CD4-positive, alpha-beta T cell treated with Interferon gamma for 1 hour (primary cell): Measurements from ENCODE around the gene CRYBG1.
"Not testable (repeated sequence)": the region's sequence is repeated elsewhere in the genome, so short reads cannot be mapped to it uniquely, and the experiment has no call there.

Experiments
- DNase-seq: peaks from one replicate; pipeline ENCODE4 v3.0.0-alpha.2; 2020

Gene CRYBG1

GRCh38 chr6:106373502-106374239 lies 13.2 kb downstream of the CRYBG1 start:
- DNase-seq = no peak

- no peak for DNase-seq
Observed at GRCh38 chr6:106377061-106377540, 16.6 kb downstream of the CRYBG1 start.

- DNase-seq = no peak
Observed at GRCh38 chr6:106379951-106380350, 19.4 kb downstream of the CRYBG1 start.

- no peak for DNase-seq
Observed at GRCh38 chr6:106380407-106380806, 19.9 kb downstream of the CRYBG1 start.

GRCh38 chr6:106381223-106381622 lies 20.7 kb downstream of the CRYBG1 start:
- no peak for DNase-seq

- DNase-seq = no peak
Observed at GRCh38 chr6:106381881-106382280, 21.4 kb downstream of the CRYBG1 start.

- no peak for DNase-seq
Observed at GRCh38 chr6:106383573-106383972, 23.1 kb downstream of the CRYBG1 start.

GRCh38 chr6:106385530-106385929 lies 25.0 kb downstream of the CRYBG1 start:
- DNase-seq = no peak

- no peak for DNase-seq
Observed at GRCh38 chr6:106387875-106388274, 27.4 kb downstream of the CRYBG1 start.

- DNase-seq = no peak
Observed at GRCh38 chr6:106390088-106390487, 29.6 kb downstream of the CRYBG1 start.

- DNase-seq = no peak
Observed at GRCh38 chr6:106396426-106397220, 36.1 kb downstream of the CRYBG1 start.

- no peak for DNase-seq
Observed at GRCh38 chr6:106397431-106397830, 36.9 kb downstream of the CRYBG1 start.

GRCh38 chr6:106398621-106399020 lies 38.1 kb downstream of the CRYBG1 start:
- no peak for DNase-seq

GRCh38 chr6:106405044-106405443 lies 44.5 kb downstream of the CRYBG1 start:
- not testable (repeated sequence) for DNase-seq

GRCh38 chr6:106411056-106411455 lies 50.5 kb downstream of the CRYBG1 start:
- no peak for DNase-seq

GRCh38 chr6:106411643-106412200 lies 51.2 kb downstream of the CRYBG1 start:
- DNase-seq = no peak

GRCh38 chr6:106413016-106413415 lies 52.5 kb downstream of the CRYBG1 start:
- no peak for DNase-seq

GRCh38 chr6:106413722-106414121 lies 53.2 kb downstream of the CRYBG1 start:
- no peak for DNase-seq

- no peak for DNase-seq
Observed at GRCh38 chr6:106415921-106416320, 55.4 kb downstream of the CRYBG1 start.

- DNase-seq = no peak
Observed at GRCh38 chr6:106417572-106418147, 57.1 kb downstream of the CRYBG1 start.

- DNase-seq = no peak
Observed at GRCh38 chr6:106419900-106420613, 59.5 kb downstream of the CRYBG1 start.

GRCh38 chr6:106421496-106421895 lies 61.0 kb downstream of the CRYBG1 start:
- DNase-seq = no peak

GRCh38 chr6:106422534-106422933 lies 62.0 kb downstream of the CRYBG1 start:
- DNase-seq = no peak
